PC-3 (cell line): ENCODE data around the gene NR5A2. TPM values are rescaled to one million over a fixed set of nuclear protein-coding genes. Genes with fewer than 3 reads are reported as not detected.

Experiments used
- ATAC-seq: fragments of 200-7000 bp; cut with Tn5 transposase; 2 replicates; pipeline ENCODE4 v1.9.1; 2020; ENCODE audit warnings: mild to moderate bottlenecking, moderate library complexity
- BruUV-seq: library from RNA; stranded (reverse); fragments of 400-500 nt; replicated peaks from 2 replicates; lab custom pipeline; 2021; lab: Mats Ljungman, UMichigan
- CTCF ChIA-PET: fragments of 300-600 bp; sonication (Branson Sonifier 250); formaldehyde crosslinking; loops from one replicate; lab custom pipeline; 2022; ENCODE audit warnings: antibody characterized with exemption; lab: Charles Lee
- POLR2A ChIA-PET: fragments of 300-600 bp; sonication (Branson Sonifier 250); formaldehyde crosslinking; loops from one replicate; lab custom pipeline; 2022; ENCODE audit warnings: antibody characterized with exemption; ENCODE audit not compliant: unreplicated experiment; lab: Charles Lee
- DNase-seq: peaks from one replicate; pipeline ENCODE4 v3.0.0-alpha.2; 2015
- H2AFZ ChIP-seq: fragments of 300-600 bp; sonication (generic); 2 replicates; pipeline ENCODE4 v1.6.0; 2016; ENCODE audit warnings: antibody characterized with exemption, low read length
- H3F3A ChIP-seq: fragments of 300-600 bp; sonication (generic); one replicate; pipeline ENCODE4 v1.6.0; 2017; ENCODE audit warnings: antibody characterized with exemption, low read length, control low read depth, mild to moderate bottlenecking; ENCODE audit not compliant: unreplicated experiment
- H3K27ac ChIP-seq: fragments of 300-600 bp; sonication (generic); 2 replicates; pipeline ENCODE4 v1.5.1; 2016; ENCODE audit warnings: mild to moderate bottlenecking, low read length
- H3K27me3 ChIP-seq: fragments of 300-600 bp; sonication (generic); 2 replicates; pipeline ENCODE4 v1.6.1; 2016; ENCODE audit warnings: low read length, mixed read lengths
- H3K36me3 ChIP-seq: fragments of 300-600 bp; sonication (generic); 2 replicates; pipeline ENCODE4 v1.6.1; 2016; ENCODE audit warnings: low read depth, mixed run types, low read length, mixed read lengths
- H3K4me1 ChIP-seq: fragments of 300-600 bp; sonication (generic); 2 replicates; pipeline ENCODE4 v1.5.1; 2016; ENCODE audit warnings: low read length; ENCODE audit not compliant: insufficient read depth
- H3K4me2 ChIP-seq: fragments of 300-600 bp; sonication (generic); 2 replicates; pipeline ENCODE4 v1.6.0; 2016; ENCODE audit warnings: low read length
- H3K4me3 ChIP-seq: fragments of 300-600 bp; sonication (generic); 2 replicates; pipeline ENCODE4 v1.5.1; 2016; ENCODE audit warnings: mild to moderate bottlenecking, low read length, mixed read lengths
- H3K79me2 ChIP-seq: fragments of 300-600 bp; sonication (generic); 2 replicates; pipeline ENCODE4 v1.6.1; 2017; ENCODE audit warnings: low read length, mixed read lengths
- H3K9ac ChIP-seq: fragments of 300-600 bp; sonication (generic); 2 replicates; pipeline ENCODE4 v1.6.0; 2016; ENCODE audit warnings: mild to moderate bottlenecking, low read length
- H3K9me2 ChIP-seq: fragments of 300-600 bp; sonication (generic); replicated peaks from 2 replicates; pipeline ENCODE4 v1.6.1; 2016; ENCODE audit warnings: mixed run types, low read length, mixed read lengths
- H3K9me3 ChIP-seq: fragments of 300-600 bp; sonication (generic); 2 replicates; pipeline ENCODE4 v1.6.1; 2016; ENCODE audit warnings: low read length, mixed read lengths
- H4K20me1 ChIP-seq: fragments of 300-600 bp; sonication (generic); 2 replicates; pipeline ENCODE4 v1.6.1; 2016; ENCODE audit warnings: low read length, mixed read lengths
- CTCF ChIP-seq: fragments of 300-600 bp; sonication (generic); conservative IDR thresholded peaks from 2 replicates; pipeline ENCODE4 v1.5.1; 2017; ENCODE audit warnings: antibody characterized with exemption, low read depth, mild to moderate bottlenecking, low read length
- EZH2 ChIP-seq: fragments of 300-600 bp; sonication (generic); IDR thresholded peaks from one replicate; pipeline ENCODE4 v1.6.1; 2017; ENCODE audit warnings: antibody characterized with exemption, mild to moderate bottlenecking, low read length; ENCODE audit not compliant: unreplicated experiment
- EZH2phosphoT487 ChIP-seq: fragments of 300-600 bp; sonication (generic); IDR thresholded peaks from 2 replicates; pipeline ENCODE4 v1.6.1; 2018; ENCODE audit warnings: mild to moderate bottlenecking, antibody characterized with exemption, low read length, borderline replicate concordance
- intact Hi-C: fragments of 100-400 bp; cut with micrococcal nuclease; formaldehyde crosslinking; loops from 2 replicates; pipeline ENCODE4 v1.9.0; 2023
- total RNA-seq: library from RNA; depleted of rRNA; stranded (reverse); fragments of >200 nt; gene quantifications from 2 replicates; pipeline ENCODE4 v1.2.3, GENCODE V29; 2014

Gene NR5A2
- total RNA-seq, 1 experiment from 2014 or later: 0.36 TPM

DNA sequence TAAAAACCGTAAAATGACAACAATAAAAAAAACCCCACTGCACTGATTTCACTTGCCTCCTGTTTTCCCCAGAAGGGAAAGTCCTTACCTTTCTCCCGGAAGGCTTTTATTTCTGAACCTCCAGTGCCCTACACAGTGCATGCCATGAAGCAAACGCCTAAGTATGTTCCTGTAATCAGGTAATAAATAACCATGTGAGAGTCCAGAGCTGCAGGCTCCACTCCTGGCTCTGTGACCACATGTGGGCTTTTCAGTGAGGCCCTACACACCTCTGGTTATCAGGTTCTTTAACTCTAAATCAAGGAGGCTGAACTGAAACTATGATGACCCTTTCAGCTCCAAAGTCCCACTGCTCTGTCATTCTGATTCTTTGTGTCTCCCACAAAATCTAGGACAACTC is 20.8 kb upstream of the NR5A2 start:
- TF ChIP-seq CTCF (no peak), EZH2phosphoT487 (no peak), EZH2 (no peak)
- Histone ChIP-seq H4K20me1 (no peaks in the 10 kb centered on the region), H3K9ac (no peak overlapping the region), H2AFZ (no peak overlapping the region), H3K36me3 (no peaks in the 10 kb centered on the region), H3K9me2 (no peaks in the 10 kb centered on the region), H3K27ac (no peak overlapping the region), H3K4me3 (no peak overlapping the region), H3F3A (no peaks in the 10 kb centered on the region), H3K27me3 (0 out of 2 replicates have a peak, but pooled peaks cover 8% of the 10 kb centered on the region), H3K4me1 (no peaks in the 10 kb centered on the region), H3K79me2 (no peaks in the 10 kb centered on the region), H3K4me2 (no peak overlapping the region), H3K9me3 (no peaks in the 10 kb centered on the region)
- DNase-seq: no peak
- BruUV-seq: no TSS peak
- CTCF ChIA-PET: no interaction called here
- POLR2A ChIA-PET: no interaction called here
- intact Hi-C loops: no loop called here
- ATAC-seq: no peak

DNA sequence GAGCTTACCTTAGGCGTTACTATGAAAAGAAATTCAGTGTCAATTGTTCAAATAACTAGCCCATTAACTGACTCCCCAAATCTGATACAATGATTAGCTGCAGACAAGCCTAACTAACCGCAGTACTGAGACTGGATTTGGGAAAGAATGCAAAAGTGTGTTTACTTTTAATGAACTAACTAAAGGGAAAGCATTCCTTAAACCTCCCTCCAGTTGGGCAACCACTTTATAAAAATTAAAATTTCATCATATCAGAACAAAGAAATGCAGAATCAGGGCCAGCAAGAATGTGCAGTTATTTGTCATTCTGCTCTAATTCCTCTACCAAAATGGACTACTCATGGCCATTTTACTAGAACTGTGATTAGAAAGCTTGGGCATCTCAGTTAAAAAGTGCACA is 11.7 kb upstream of the NR5A2 start:
- no peaks in the 10 kb centered on the region for H3K79me2 ChIP-seq
- H2AFZ ChIP-seq: no peak overlapping the region
- H4K20me1 ChIP-seq: no peaks in the 10 kb centered on the region
- no TSS peak for BruUV-seq
- H3K36me3 ChIP-seq: no peaks in the 10 kb centered on the region
- no peak overlapping the region for H3K4me2 ChIP-seq
- ChIA-PET CTCF (no interaction called here), POLR2A (no interaction called here)
- H3K27ac ChIP-seq: no peak overlapping the region
- H3K9ac ChIP-seq: no peak overlapping the region
- ATAC-seq (no peak), DNase-seq (no peak)
- no peaks in the 10 kb centered on the region for H3F3A ChIP-seq
- intact Hi-C loops: no loop called here
- TF ChIP-seq EZH2: no peak
- TF ChIP-seq EZH2phosphoT487: no peak
- no peak for TF ChIP-seq CTCF
- peaks cover 22% of the 10 kb centered on the region; the same call in 1 of the 2 replicates for H3K27me3 ChIP-seq
- H3K4me3 ChIP-seq: no peak overlapping the region
- no peaks in the 10 kb centered on the region for H3K4me1 ChIP-seq
- no peaks in the 10 kb centered on the region for H3K9me3 ChIP-seq
- no peaks in the 10 kb centered on the region for H3K9me2 ChIP-seq

- no peaks in the 10 kb centered on the region for H3K4me1 ChIP-seq
- no peaks in the 10 kb centered on the region for H3K36me3 ChIP-seq
- TF ChIP-seq EZH2phosphoT487: peak; percentile 7; the same call in 1 of the 2 replicates
- TF ChIP-seq CTCF: no peak
- no peak for TF ChIP-seq EZH2
- no peak overlapping the region for H3K4me3 ChIP-seq
- H3K27ac ChIP-seq: no peak overlapping the region
- intact Hi-C loops: loop anchor here (5.0 to 10.0 kb wide), 2 partner anchors 147 to 239 kb away; no protein-coding TSS in a partner anchor
- no TSS peak for BruUV-seq
- ATAC-seq (peak; percentile 83), DNase-seq (peak; percentile 55)
- no peak overlapping the region for H3K4me2 ChIP-seq
- no peaks in the 10 kb centered on the region for H3K9me3 ChIP-seq
- no peak overlapping the region for H3K9ac ChIP-seq
- H2AFZ ChIP-seq: no peak overlapping the region
- POLR2A ChIA-PET: no interaction called here
- no peaks in the 10 kb centered on the region for H4K20me1 ChIP-seq
- no peaks in the 10 kb centered on the region for H3K79me2 ChIP-seq
- peaks cover 6% of the 10 kb centered on the region; the same call in 1 of the 2 replicates for H3K27me3 ChIP-seq
- no peaks in the 10 kb centered on the region for H3F3A ChIP-seq
- CTCF ChIA-PET: no interaction called here
- no peaks in the 10 kb centered on the region for H3K9me2 ChIP-seq
These were observed 5.8 kb upstream of the NR5A2 start for GRCh38 chr1:200021577-200022238.
